ENCODE data around the gene SRPRB. TPM values are rescaled to one million over a fixed set of nuclear protein-coding genes. Genes with fewer than 3 reads are reported as not detected.
A peak's percentile ranks its signal among the peaks of the same experiment; 100 is the strongest.

SRPRB gene
- total RNA-seq, 2 experiments from 2014 or later: 91.3 to 94.0 TPM

DNA sequence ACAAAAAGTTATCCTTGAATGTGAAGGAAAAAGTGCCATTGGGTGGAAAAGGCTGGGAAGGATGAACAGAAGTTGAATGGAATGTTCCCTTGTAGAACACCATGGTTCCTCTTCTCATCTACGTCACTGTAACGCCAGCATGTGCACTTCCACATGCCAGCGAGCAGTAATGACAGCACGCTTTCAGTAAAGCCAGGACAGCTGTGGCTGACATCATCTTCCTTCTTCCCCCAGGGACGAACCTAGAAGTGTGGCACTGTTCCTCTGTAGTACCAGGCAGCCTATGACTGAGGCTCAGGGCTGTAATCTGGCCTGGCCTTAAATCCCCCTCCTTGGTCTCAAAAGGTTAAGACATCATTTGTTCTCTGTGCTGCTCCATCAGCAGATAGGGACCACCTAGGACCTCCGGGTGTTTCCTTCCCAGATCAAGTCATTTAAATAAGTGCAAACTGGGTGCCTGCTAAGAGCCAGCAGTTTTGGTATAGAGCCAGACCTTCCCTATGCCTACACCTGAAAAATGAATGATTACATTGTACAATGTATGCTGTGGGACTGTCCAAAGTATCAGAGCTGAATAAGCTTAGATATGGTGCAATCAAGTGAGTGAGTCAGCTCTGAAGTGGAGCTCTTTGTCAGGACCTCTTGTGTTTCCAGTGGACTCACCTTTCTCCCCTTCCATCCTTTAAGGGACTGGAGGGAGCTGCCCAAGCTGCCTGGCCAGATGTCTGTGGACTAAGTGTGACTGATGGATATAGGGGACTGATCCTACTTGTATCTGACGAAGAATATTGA lies 5.6 kb upstream of the SRPRB start:
- DNase-seq: no peak
- Mint-ChIP-seq H3K36me3 (no peaks in the 10 kb centered on the region), H3K27ac (no peak overlapping the region), H3K9me3 (peaks cover 2% of the 10 kb centered on the region), H3K4me1 (peaks cover under 1% of the 10 kb centered on the region), H3K4me3 (no peak overlapping the region), H3K27me3 (peaks cover 14% of the 10 kb centered on the region)

DNA sequence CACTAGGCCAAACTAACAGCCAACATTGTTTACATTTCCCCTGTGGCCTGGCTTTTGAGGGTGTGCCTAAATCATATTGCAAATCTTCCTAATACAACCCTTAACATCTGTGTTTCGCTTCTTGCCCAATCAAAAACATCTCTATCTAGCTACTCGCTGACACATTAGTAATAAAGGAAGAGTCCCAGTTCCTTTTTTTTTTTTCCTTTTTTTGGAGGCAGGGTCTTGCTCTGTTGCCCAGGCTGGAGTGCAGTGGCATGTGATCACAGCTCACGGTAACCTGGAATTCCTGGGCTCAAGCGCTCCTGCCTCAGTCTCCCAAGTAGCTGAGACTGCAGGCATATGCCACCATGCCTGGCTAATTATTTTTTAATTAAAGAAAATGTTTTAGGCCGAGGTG lies 2.1 kb upstream of the SRPRB start:
- no peak for DNase-seq
- Mint-ChIP-seq H3K27me3 (no peaks in the 10 kb centered on the region), H3K4me3 (no peak overlapping the region), H3K27ac (no peak overlapping the region), H3K9me3 (no peaks in the 10 kb centered on the region), H3K4me1 (peaks cover 20% of the 10 kb centered on the region), H3K36me3 (peaks cover 9% of the 10 kb centered on the region)

GRCh38 chr3:133804896-133805295 lies 719 bp upstream of the SRPRB start:
- Mint-ChIP-seq H3K4me1 (peaks cover 25% of the 10 kb centered on the region), H3K27ac (peak overlapping the region; percentile 96), H3K9me3 (no peaks in the 10 kb centered on the region), H3K36me3 (peaks cover 17% of the 10 kb centered on the region), H3K4me3 (peak overlapping the region; percentile 97), H3K27me3 (no peaks in the 10 kb centered on the region)
- no peak for DNase-seq

GRCh38 chr3:133805384-133805701 lies 272 bp upstream of the SRPRB start:
- H3K4me3 Mint-ChIP-seq: peak overlapping the region; percentile 97
- no peak for DNase-seq
- peaks cover 19% of the 10 kb centered on the region for H3K36me3 Mint-ChIP-seq
- H3K27ac Mint-ChIP-seq: peak overlapping the region; percentile 96
- no peaks in the 10 kb centered on the region for H3K9me3 Mint-ChIP-seq
- no peaks in the 10 kb centered on the region for H3K27me3 Mint-ChIP-seq
- H3K4me1 Mint-ChIP-seq: peaks cover 30% of the 10 kb centered on the region

DNA sequence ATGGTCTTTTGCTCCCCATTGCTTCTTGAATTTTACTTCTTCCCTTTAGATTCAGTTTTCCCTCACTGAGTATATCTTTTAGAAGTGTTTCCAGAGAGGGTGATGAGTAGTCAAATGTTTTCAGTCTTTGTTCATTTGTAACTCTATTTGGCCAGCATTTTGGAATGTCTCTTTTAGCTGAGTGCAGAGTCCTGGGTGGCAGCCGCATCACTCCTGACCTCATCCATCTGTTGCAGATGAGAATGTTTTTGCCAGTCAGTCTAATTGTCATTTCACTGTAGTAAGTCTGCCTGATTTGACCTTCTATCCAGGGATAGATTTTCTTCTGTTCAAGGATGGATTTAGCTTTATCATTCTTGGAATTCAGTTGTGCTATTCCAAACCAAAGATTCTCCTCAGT lies 7.3 kb downstream of the SRPRB start:
- H3K27ac Mint-ChIP-seq: peak overlapping the region; percentile 23

GRCh38 chr3:133815386-133815785 lies 9.8 kb downstream of the SRPRB start:
- H3K36me3 Mint-ChIP-seq: peaks cover 27% of the 10 kb centered on the region

More for the DNA sequence above, 7.3 kb downstream of the SRPRB start:
- Mint-ChIP-seq H3K4me3 (no peak overlapping the region), H3K27me3 (no peaks in the 10 kb centered on the region), H3K4me1 (peaks cover 20% of the 10 kb centered on the region), H3K36me3 (peaks cover 29% of the 10 kb centered on the region), H3K9me3 (no peaks in the 10 kb centered on the region)
- no peak for DNase-seq

GRCh38 chr3:133820129-133820528 lies 14.5 kb downstream of the SRPRB start:
- Mint-ChIP-seq H3K36me3 (peaks cover 39% of the 10 kb centered on the region), H3K4me3 (no peak overlapping the region)

More at GRCh38 chr3:133815386-133815785, 9.8 kb downstream of the SRPRB start:
- H3K9me3 Mint-ChIP-seq: no peaks in the 10 kb centered on the region
- H3K27me3 Mint-ChIP-seq: no peaks in the 10 kb centered on the region
- no peak overlapping the region for H3K4me3 Mint-ChIP-seq
- DNase-seq: no peak
- H3K4me1 Mint-ChIP-seq: peaks cover 8% of the 10 kb centered on the region
- no peak overlapping the region for H3K27ac Mint-ChIP-seq

GRCh38 chr3:133820889-133821675 lies 15.5 kb downstream of the SRPRB start:
- Mint-ChIP-seq H3K4me1 (no peaks in the 10 kb centered on the region), H3K36me3 (peaks cover 47% of the 10 kb centered on the region), H3K27ac (peak overlapping the region; percentile 17), H3K9me3 (no peaks in the 10 kb centered on the region), H3K4me3 (no peak overlapping the region), H3K27me3 (no peaks in the 10 kb centered on the region)
- no peak for DNase-seq

More at GRCh38 chr3:133820129-133820528, 14.5 kb downstream of the SRPRB start:
- H3K4me1 Mint-ChIP-seq: no peaks in the 10 kb centered on the region
- no peaks in the 10 kb centered on the region for H3K27me3 Mint-ChIP-seq
- no peak overlapping the region for H3K27ac Mint-ChIP-seq
- H3K9me3 Mint-ChIP-seq: no peaks in the 10 kb centered on the region
- DNase-seq: no peak

DNA sequence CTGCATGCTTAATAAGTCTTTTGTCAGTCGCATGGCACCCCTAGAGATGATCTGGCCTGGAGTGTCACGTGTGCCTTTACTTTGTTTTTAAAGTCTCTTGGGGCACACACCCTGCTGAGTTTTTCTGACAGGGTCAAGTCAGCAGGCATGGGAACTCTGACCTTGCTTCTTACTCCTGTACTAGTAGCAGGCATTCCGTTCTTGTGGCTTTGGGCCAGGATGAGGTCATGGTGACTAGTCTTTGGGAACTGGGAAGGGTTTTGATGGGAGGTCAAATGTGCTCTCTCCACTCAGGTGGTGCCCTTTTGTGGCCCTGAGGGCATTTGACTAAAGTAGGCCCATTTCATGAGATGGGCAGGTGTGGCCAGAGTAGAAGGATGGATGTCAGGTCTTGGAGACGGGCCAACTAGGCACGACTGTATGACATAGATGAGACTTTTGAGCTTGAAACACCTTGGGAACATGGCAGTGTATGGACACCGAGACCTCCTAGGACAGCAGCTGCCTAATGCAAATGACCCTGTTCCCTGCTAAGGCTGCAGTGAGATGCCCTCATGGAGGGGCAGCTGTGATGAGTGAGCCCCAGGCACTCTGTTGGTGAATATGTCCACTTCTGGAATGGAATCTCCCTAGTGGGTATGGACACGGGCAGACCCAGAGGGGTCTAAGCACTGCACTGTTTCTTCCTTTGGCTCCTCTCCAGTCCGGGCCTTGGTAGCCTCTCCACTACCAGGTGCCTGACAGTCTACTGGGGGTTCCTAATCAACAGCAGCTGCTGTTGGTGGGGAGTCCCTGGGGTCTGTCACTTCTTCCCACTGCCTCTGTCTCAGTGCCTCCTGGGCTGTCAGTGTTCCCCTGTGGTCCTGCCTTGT lies 16.4 kb downstream of the SRPRB start:
- DNase-seq: no peak
- Mint-ChIP-seq H3K27ac (peak overlapping the region; percentile 42), H3K4me3 (no peak overlapping the region), H3K9me3 (no peaks in the 10 kb centered on the region), H3K36me3 (peaks cover 47% of the 10 kb centered on the region), H3K27me3 (no peaks in the 10 kb centered on the region), H3K4me1 (no peaks in the 10 kb centered on the region)

GRCh38 chr3:133824961-133825485 lies 19.4 kb downstream of the SRPRB start:
- no peaks in the 10 kb centered on the region for H3K9me3 Mint-ChIP-seq
- H3K4me3 Mint-ChIP-seq: no peak overlapping the region
- H3K36me3 Mint-ChIP-seq: peaks cover 42% of the 10 kb centered on the region
- H3K4me1 Mint-ChIP-seq: no peaks in the 10 kb centered on the region
- H3K27me3 Mint-ChIP-seq: no peaks in the 10 kb centered on the region
- H3K27ac Mint-ChIP-seq: no peak overlapping the region
- no peak for DNase-seq

DNA sequence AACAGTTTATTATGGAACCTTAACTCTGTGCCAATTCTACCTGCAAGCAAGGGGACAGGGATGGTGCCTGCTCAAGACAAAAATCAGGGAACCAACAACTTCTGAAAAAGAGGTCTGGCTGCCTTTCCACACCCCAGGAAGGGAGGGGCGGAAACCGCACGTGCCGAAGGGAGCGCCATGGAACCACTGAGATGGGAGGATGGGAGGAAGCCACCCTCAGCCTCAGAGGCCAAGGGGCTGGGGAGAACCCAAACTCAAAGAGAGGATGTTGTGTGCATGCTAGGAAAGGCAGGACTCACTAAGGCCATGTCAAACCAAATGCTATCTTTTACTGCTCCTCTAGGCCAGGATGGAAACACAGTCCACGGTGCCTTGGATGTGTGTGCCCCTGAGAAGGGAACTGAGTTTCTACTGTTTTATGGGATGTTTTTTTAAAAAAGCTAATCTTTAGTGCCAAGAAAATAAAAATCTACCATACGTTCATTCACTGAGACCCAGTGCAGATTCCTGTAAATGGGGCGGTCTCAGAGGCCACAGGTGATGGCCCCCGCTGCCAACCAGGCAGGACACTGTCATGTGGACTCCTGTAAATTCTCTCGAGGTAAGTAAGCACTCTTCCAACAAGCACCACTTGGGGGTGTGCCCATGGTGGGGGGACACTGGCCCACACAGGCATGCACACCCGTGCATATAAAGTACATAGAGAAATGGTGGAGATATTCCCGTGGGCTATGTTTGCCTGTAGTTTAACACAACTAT lies 20.5 kb downstream of the SRPRB start:
- Mint-ChIP-seq H3K4me3 (no peak overlapping the region), H3K27ac (no peak overlapping the region), H3K9me3 (no peaks in the 10 kb centered on the region), H3K36me3 (peaks cover 34% of the 10 kb centered on the region), H3K27me3 (no peaks in the 10 kb centered on the region), H3K4me1 (no peaks in the 10 kb centered on the region)
- no peak for DNase-seq

- Mint-ChIP-seq H3K4me1 (no peaks in the 10 kb centered on the region), H3K27ac (no peak overlapping the region), H3K9me3 (no peaks in the 10 kb centered on the region), H3K4me3 (no peak overlapping the region), H3K36me3 (peaks cover 29% of the 10 kb centered on the region), H3K27me3 (no peaks in the 10 kb centered on the region)
- no peak for DNase-seq
These were observed 21.5 kb downstream of the SRPRB start for GRCh38 chr3:133827136-133827535.

- Mint-ChIP-seq H3K27ac (no peak overlapping the region), H3K4me1 (no peaks in the 10 kb centered on the region)
These were observed 22.1 kb downstream of the SRPRB start for GRCh38 chr3:133827684-133828083.

More at GRCh38 chr3:133827684-133828083, 22.1 kb downstream of the SRPRB start:
- no peak for DNase-seq
- Mint-ChIP-seq H3K9me3 (no peaks in the 10 kb centered on the region), H3K36me3 (peaks cover 25% of the 10 kb centered on the region), H3K27me3 (no peaks in the 10 kb centered on the region), H3K4me3 (no peak overlapping the region)
